ENCODE data around the gene AFF1. TPM values are rescaled to one million over a fixed set of nuclear protein-coding genes. Genes with fewer than 3 reads are reported as not detected.

The AFF1 gene
- total RNA-seq, 4 donors from 2014 or later = 59.7 to 78.1 (median 65.9) TPM

- H3K27ac ChIP-seq = no peak overlapping the region
- no peak overlapping the region for H3K4me3 ChIP-seq
- no peak for ATAC-seq
- peaks cover 0 to 20% of the 10 kb centered on the region in 2 donors for H3K36me3 ChIP-seq
- no peaks in the 10 kb centered on the region for H3K27me3 ChIP-seq
- peaks cover 0 to 7% (median 0%) of the 10 kb centered on the region in 3 donors for H3K4me1 ChIP-seq
- no peaks in the 10 kb centered on the region for H3K9me3 ChIP-seq
- no peak for TF ChIP-seq POLR2AphosphoS5 (IDR thresholded peaks at IDR 0.05)
- TF ChIP-seq POLR2A (IDR thresholded peaks at IDR 0.05) = no peak
- WGBS, 2 donors (ENCODE audit: low coverage in 1 of 2) = 87 to 100% methylated on average over 1 to 4 of the region's 4 CpGs
Measured at GRCh38 chr4:86919561-86920223, 15.1 kb upstream of the AFF1 start.

GRCh38 chr4:86921608-86922252, 13.1 kb upstream of the AFF1 start:
- H3K27ac ChIP-seq = no peak overlapping the region
- H3K4me1 ChIP-seq = peaks cover 0 to 7% (median 0%) of the 10 kb centered on the region in 3 donors
- ATAC-seq = no peak
- H3K27me3 ChIP-seq = no peaks in the 10 kb centered on the region
- no peaks in the 10 kb centered on the region for H3K9me3 ChIP-seq
- H3K36me3 ChIP-seq = peaks cover 0 to 32% of the 10 kb centered on the region in 2 donors
- no peak for TF ChIP-seq EP300 (IDR thresholded peaks at IDR 0.05)
- no peak for TF ChIP-seq POLR2A (IDR thresholded peaks at IDR 0.05)
- H3K4me3 ChIP-seq = no peak overlapping the region
- 84 to 86% methylated on average over 1 of the region's 1 CpG for WGBS, 2 donors (ENCODE audit: low coverage in 1 of 2)

GRCh38 chr4:86924811-86925210, 10.0 kb upstream of the AFF1 start:
- WGBS, 2 donors (ENCODE audit: low coverage in 1 of 2) = 33 to 35% methylated on average over 2 of the region's 2 CpGs
- no peak for TF ChIP-seq CTCF (IDR thresholded peaks at IDR 0.05)
- TF ChIP-seq EP300 (IDR thresholded peaks at IDR 0.05) = no peak
- no peak for TF ChIP-seq POLR2AphosphoS5 (IDR thresholded peaks at IDR 0.05)
- no peak for TF ChIP-seq POLR2A (IDR thresholded peaks at IDR 0.05)

GRCh38 chr4:86926435-86927086, 8.2 kb upstream of the AFF1 start:
- no peak for TF ChIP-seq POLR2A (IDR thresholded peaks at IDR 0.05)
- TF ChIP-seq CTCF (IDR thresholded peaks at IDR 0.05) = no peak
- TF ChIP-seq EP300 (IDR thresholded peaks at IDR 0.05) = no peak
- no peak overlapping the region for H3K4me3 ChIP-seq
- H3K9me3 ChIP-seq = no peaks in the 10 kb centered on the region
- WGBS, 2 donors (ENCODE audit: low coverage in 1 of 2) = 81 to 85% methylated on average over 5 to 6 of the region's 6 CpGs
- peaks cover 0 to 7% (median 3%) of the 10 kb centered on the region in 3 donors for H3K4me1 ChIP-seq
- H3K27me3 ChIP-seq = no peaks in the 10 kb centered on the region
- H3K36me3 ChIP-seq = peaks cover 0 to 30% of the 10 kb centered on the region in 2 donors
- H3K27ac ChIP-seq = no peak overlapping the region
- ATAC-seq = no peak

More at GRCh38 chr4:86924811-86925210, 10.0 kb upstream of the AFF1 start:
- no peak for ATAC-seq
- Histone ChIP-seq H3K4me1 (peaks cover 0 to 7% (median 3%) of the 10 kb centered on the region in 3 donors), H3K9me3 (no peaks in the 10 kb centered on the region), H3K27ac (no peak overlapping the region), H3K27me3 (no peaks in the 10 kb centered on the region), H3K36me3 (peaks cover 0 to 25% of the 10 kb centered on the region in 2 donors), H3K4me3 (no peak overlapping the region)

GRCh38 chr4:86927843-86928395, 6.9 kb upstream of the AFF1 start:
- TF ChIP-seq POLR2AphosphoS5 (IDR thresholded peaks at IDR 0.05) (peak; percentile 45), EP300 (IDR thresholded peaks at IDR 0.05) (no peak), CTCF (IDR thresholded peaks at IDR 0.05) (no peak)
- H3K27ac ChIP-seq = peak overlapping the region in 3 of 4 donors; percentile 32 to 71 (median 65)
- H3K9me3 ChIP-seq = no peaks in the 10 kb centered on the region
- 48% methylated on average over 2 of the region's 2 CpGs; no CpG with 5 or more reads in 1 of the 2 donors for WGBS, 2 donors (ENCODE audit: low coverage in 1 of 2)
- H3K36me3 ChIP-seq = peaks cover 0 to 32% of the 10 kb centered on the region in 2 donors
- H3K27me3 ChIP-seq = no peaks in the 10 kb centered on the region
- no peak overlapping the region for H3K4me3 ChIP-seq
- H3K4me1 ChIP-seq = peaks cover 0 to 3% (median 0%) of the 10 kb centered on the region in 3 donors
- peak; percentile 97 for ATAC-seq

All from gastroesophageal sphincter (tissue), 4 donors.